IgD-negative memory B cell (primary cell): ENCODE results near the gene PPL. TPM values are rescaled to one million over a fixed set of nuclear protein-coding genes. Genes with fewer than 3 reads are reported as not detected.

Source experiments
- H3K27ac Mint-ChIP-seq, 3 donors: one replicate each; pipeline ENCODE4 v1.8.0; 2020 to 2022; ENCODE audit warnings: mild to moderate bottlenecking in 3 of 3, mixed read lengths in 3 of 3, moderate library complexity in 1 of 3
- H3K27me3 Mint-ChIP-seq: one replicate; pipeline ENCODE4 v1.8.0; 2021; ENCODE audit warnings: mixed read lengths
- H3K36me3 Mint-ChIP-seq: one replicate; pipeline ENCODE4 v1.8.0; 2020; ENCODE audit warnings: mild to moderate bottlenecking, mixed read lengths
- H3K4me1 Mint-ChIP-seq, 3 donors: one replicate each; pipeline ENCODE4 v1.8.0; 2020 to 2022; ENCODE audit warnings: mixed read lengths in 3 of 3, mild to moderate bottlenecking in 1 of 3
- H3K4me3 Mint-ChIP-seq, 4 donors: one replicate each; pipeline ENCODE4 v1.8.0; 2020 to 2022; ENCODE audit warnings: mild to moderate bottlenecking in 4 of 4, mixed read lengths in 4 of 4, moderate library complexity in 3 of 4
- H3K9me3 Mint-ChIP-seq, 3 donors: one replicate each; pipeline ENCODE4 v1.8.0; 2020 to 2021; ENCODE audit warnings: mixed read lengths in 3 of 3, mild to moderate bottlenecking in 1 of 3
- polyA plus RNA-seq: library from polyadenylated mRNA; unstranded; fragments of 300-500 nt; fragmentation: Illumina TruSeq; gene quantifications from one replicate; pipeline ENCODE4 v1.2.3, GENCODE V29; 2021

PPL gene
- polyA plus RNA-seq, 1 donor from 2014 or later = 0.55 TPM

GRCh38 chr16:4928227-4928626 is 8.7 kb downstream of the PPL start:
- Mint-ChIP-seq H3K27me3 (peaks cover 8% of the 10 kb centered on the region), H3K27ac (no peak overlapping the region), H3K4me1 (no peaks in the 10 kb centered on the region), H3K4me3 (no peak overlapping the region), H3K36me3 (peaks cover 7% of the 10 kb centered on the region), H3K9me3 (peaks cover 8 to 18% (median 17%) of the 10 kb centered on the region in 3 donors)

GRCh38 chr16:4927661-4928060 is 9.3 kb downstream of the PPL start:
- H3K9me3 Mint-ChIP-seq = peaks cover 8 to 18% (median 17%) of the 10 kb centered on the region in 3 donors
- peaks cover 8% of the 10 kb centered on the region for H3K27me3 Mint-ChIP-seq
- H3K36me3 Mint-ChIP-seq = peaks cover 7% of the 10 kb centered on the region
- H3K4me1 Mint-ChIP-seq = peaks cover 0 to 1% (median 0%) of the 10 kb centered on the region in 3 donors
- H3K27ac Mint-ChIP-seq = no peak overlapping the region
- H3K4me3 Mint-ChIP-seq = no peak overlapping the region

GRCh38 chr16:4926928-4927327 is 10.0 kb downstream of the PPL start:
- no peak overlapping the region for H3K4me3 Mint-ChIP-seq
- peaks cover 8 to 18% (median 17%) of the 10 kb centered on the region in 3 donors for H3K9me3 Mint-ChIP-seq
- peaks cover 0 to 1% (median 0%) of the 10 kb centered on the region in 3 donors for H3K4me1 Mint-ChIP-seq
- peaks cover 7% of the 10 kb centered on the region for H3K36me3 Mint-ChIP-seq
- no peak overlapping the region for H3K27ac Mint-ChIP-seq
- peaks cover 10% of the 10 kb centered on the region for H3K27me3 Mint-ChIP-seq

- H3K4me1 Mint-ChIP-seq = peaks cover 0 to 1% (median 0%) of the 10 kb centered on the region in 3 donors
- H3K36me3 Mint-ChIP-seq = peaks cover 7% of the 10 kb centered on the region
- H3K4me3 Mint-ChIP-seq = no peak overlapping the region
- H3K9me3 Mint-ChIP-seq = peaks cover 8 to 18% (median 17%) of the 10 kb centered on the region in 3 donors
- H3K27ac Mint-ChIP-seq = no peak overlapping the region
- H3K27me3 Mint-ChIP-seq = peaks cover 8% of the 10 kb centered on the region
Measured at GRCh38 chr16:4925791-4926190, 11.2 kb downstream of the PPL start.

GRCh38 chr16:4925293-4925607 is 11.7 kb downstream of the PPL start:
- no peak overlapping the region for H3K27ac Mint-ChIP-seq
- H3K9me3 Mint-ChIP-seq = peaks cover 8 to 18% (median 17%) of the 10 kb centered on the region in 3 donors
- H3K36me3 Mint-ChIP-seq = peaks cover 5% of the 10 kb centered on the region
- peaks cover 0 to 1% (median 0%) of the 10 kb centered on the region in 3 donors for H3K4me1 Mint-ChIP-seq
- H3K27me3 Mint-ChIP-seq = peaks cover 7% of the 10 kb centered on the region
- H3K4me3 Mint-ChIP-seq = no peak overlapping the region

- H3K4me1 Mint-ChIP-seq = peaks cover 0 to 1% (median 0%) of the 10 kb centered on the region in 3 donors
- peaks cover 6% of the 10 kb centered on the region for H3K27me3 Mint-ChIP-seq
- H3K9me3 Mint-ChIP-seq = peaks cover 8 to 18% (median 17%) of the 10 kb centered on the region in 3 donors
- no peak overlapping the region for H3K4me3 Mint-ChIP-seq
- H3K36me3 Mint-ChIP-seq = peaks cover 5% of the 10 kb centered on the region
- H3K27ac Mint-ChIP-seq = no peak overlapping the region
Measured at GRCh38 chr16:4924593-4925292, 12.2 kb downstream of the PPL start.

GRCh38 chr16:4923853-4924252 is 13.1 kb downstream of the PPL start:
- H3K36me3 Mint-ChIP-seq = peaks cover 2% of the 10 kb centered on the region
- H3K27ac Mint-ChIP-seq = no peak overlapping the region
- H3K27me3 Mint-ChIP-seq = peaks cover 6% of the 10 kb centered on the region
- peaks cover 8 to 18% (median 13%) of the 10 kb centered on the region in 3 donors for H3K9me3 Mint-ChIP-seq
- no peak overlapping the region for H3K4me3 Mint-ChIP-seq
- H3K4me1 Mint-ChIP-seq = peaks cover 0 to 1% (median 0%) of the 10 kb centered on the region in 3 donors

GRCh38 chr16:4922721-4923342 is 14.1 kb downstream of the PPL start:
- peaks cover 8 to 18% (median 13%) of the 10 kb centered on the region in 3 donors for H3K9me3 Mint-ChIP-seq
- peaks cover 7% of the 10 kb centered on the region for H3K27me3 Mint-ChIP-seq
- peaks cover 0 to 1% (median 0%) of the 10 kb centered on the region in 3 donors for H3K4me1 Mint-ChIP-seq
- H3K4me3 Mint-ChIP-seq = no peak overlapping the region
- no peak overlapping the region for H3K27ac Mint-ChIP-seq
- peaks cover 2% of the 10 kb centered on the region for H3K36me3 Mint-ChIP-seq

- no peak overlapping the region for H3K4me3 Mint-ChIP-seq
- peaks cover 2% of the 10 kb centered on the region for H3K36me3 Mint-ChIP-seq
- H3K9me3 Mint-ChIP-seq = peaks cover under 1 to 5% (median 4%) of the 10 kb centered on the region in 3 donors
- no peak overlapping the region for H3K27ac Mint-ChIP-seq
- peaks cover 8% of the 10 kb centered on the region for H3K27me3 Mint-ChIP-seq
- peaks cover 0 to 1% (median 0%) of the 10 kb centered on the region in 3 donors for H3K4me1 Mint-ChIP-seq
Measured at GRCh38 chr16:4920826-4921225, 16.1 kb downstream of the PPL start.

- peaks cover 0 to 1% (median 0%) of the 10 kb centered on the region in 3 donors for H3K4me1 Mint-ChIP-seq
- H3K27ac Mint-ChIP-seq = no peak overlapping the region
- H3K9me3 Mint-ChIP-seq = no peaks in the 10 kb centered on the region
- peaks cover 8% of the 10 kb centered on the region for H3K27me3 Mint-ChIP-seq
- no peak overlapping the region for H3K4me3 Mint-ChIP-seq
- H3K36me3 Mint-ChIP-seq = no peaks in the 10 kb centered on the region
Measured at GRCh38 chr16:4918781-4919251, 18.1 kb downstream of the PPL start.

GRCh38 chr16:4917117-4917516 is 19.8 kb downstream of the PPL start:
- Mint-ChIP-seq H3K4me3 (no peak overlapping the region), H3K27ac (no peak overlapping the region), H3K4me1 (no peaks in the 10 kb centered on the region), H3K9me3 (no peaks in the 10 kb centered on the region), H3K36me3 (no peaks in the 10 kb centered on the region), H3K27me3 (peaks cover 8% of the 10 kb centered on the region)

- Mint-ChIP-seq H3K27ac (no peak overlapping the region), H3K9me3 (peaks cover 0 to 2% (median 0%) of the 10 kb centered on the region in 3 donors), H3K36me3 (peaks cover 2% of the 10 kb centered on the region), H3K4me1 (no peaks in the 10 kb centered on the region), H3K27me3 (peaks cover 5% of the 10 kb centered on the region), H3K4me3 (no peak overlapping the region)
Measured at GRCh38 chr16:4915226-4915761, 21.7 kb downstream of the PPL start.

- H3K27me3 Mint-ChIP-seq = peaks cover 3% of the 10 kb centered on the region
- H3K9me3 Mint-ChIP-seq = peaks cover 0 to 2% (median 0%) of the 10 kb centered on the region in 3 donors
Measured at GRCh38 chr16:4914528-4915225, 22.3 kb downstream of the PPL start.

GRCh38 chr16:4913774-4914525 is 23.0 kb downstream of the PPL start:
- Mint-ChIP-seq H3K4me1 (no peaks in the 10 kb centered on the region), H3K4me3 (no peak overlapping the region), H3K9me3 (peaks cover 0 to 2% (median 0%) of the 10 kb centered on the region in 3 donors), H3K27ac (no peak overlapping the region), H3K27me3 (peaks cover 3% of the 10 kb centered on the region), H3K36me3 (peaks cover 2% of the 10 kb centered on the region)

More at GRCh38 chr16:4914528-4915225, 22.3 kb downstream of the PPL start:
- H3K27ac Mint-ChIP-seq = no peak overlapping the region
- no peak overlapping the region for H3K4me3 Mint-ChIP-seq
- peaks cover 2% of the 10 kb centered on the region for H3K36me3 Mint-ChIP-seq
- no peaks in the 10 kb centered on the region for H3K4me1 Mint-ChIP-seq
